Activated naive CD4-positive, alpha-beta T cell treated with anti-CD3 and anti-CD28 coated beads for 36 hours (primary cell): ENCODE data around the gene TOR1AIP2. TPM values are rescaled to one million over a fixed set of nuclear protein-coding genes. Genes with fewer than 3 reads are reported as not detected.
"Not testable (repeated sequence)": the region's sequence is repeated elsewhere in the genome, so short reads cannot be mapped to it uniquely, and the experiment has no call there.

Experiments
- CTCF ChIA-PET: fragments of 350-600 bp; sonication (Branson Sonifier 250); formaldehyde crosslinking; loops from one replicate; lab custom pipeline; 2021; ENCODE audit warnings: antibody characterized with exemption; lab: Charles Lee
- DNase-seq: peaks from one replicate; pipeline ENCODE4 v3.0.0-alpha.2; 2020
- H3K27ac Mint-ChIP-seq: one replicate; pipeline ENCODE4 v1.8.0; 2021; ENCODE audit warnings: mild to moderate bottlenecking, mixed read lengths
- H3K27me3 Mint-ChIP-seq: one replicate; pipeline ENCODE4 v1.8.0; 2021; ENCODE audit warnings: low read depth, mixed read lengths
- H3K36me3 Mint-ChIP-seq: one replicate; pipeline ENCODE4 v1.8.0; 2021; ENCODE audit warnings: low read depth, mixed read lengths
- H3K4me1 Mint-ChIP-seq: one replicate; pipeline ENCODE4 v1.8.0; 2021; ENCODE audit warnings: low read depth, mixed read lengths
- H3K4me3 Mint-ChIP-seq: one replicate; pipeline ENCODE4 v1.8.0; 2021; ENCODE audit warnings: mild to moderate bottlenecking, moderate library complexity, mixed read lengths
- H3K9me3 Mint-ChIP-seq: one replicate; pipeline ENCODE4 v1.8.0; 2021; ENCODE audit warnings: mixed read lengths
- intact Hi-C: fragments of 100-400 bp; cut with micrococcal nuclease; formaldehyde crosslinking; loops from one replicate; pipeline ENCODE4 v1.15.1; 2023
- total RNA-seq, 2 experiments: library from RNA; stranded (reverse); gene quantifications; one replicate each; pipeline ENCODE4 v1.2.3, GENCODE V29; 2021

The TOR1AIP2 gene
- total RNA-seq, 2 experiments from 2014 or later, result 28.1 to 28.9 TPM

- Mint-ChIP-seq H3K9me3 (no peaks in the 10 kb centered on the region), H3K4me3 (no peak overlapping the region), H3K27ac (no peak overlapping the region), H3K27me3 (no peaks in the 10 kb centered on the region), H3K36me3 (no peaks in the 10 kb centered on the region), H3K4me1 (peaks cover 22% of the 10 kb centered on the region)
- DNase-seq, result no peak
- CTCF ChIA-PET, result interaction anchor here (1.2 to 18.5 kb wide), 5 partner anchors 11 to 926 kb away, joined by 3 to 771 read pairs (median 25); no protein-coding TSS in a partner anchor
- intact Hi-C loops, result loop anchor here (5.0 to 10.0 kb wide), 3 partner anchors 215 to 1038 kb away; partner anchors contain the start of gene AXDND1
These were observed 64.9 kb downstream of the TOR1AIP2 start for GRCh38 chr1:179812501-179813292.

GRCh38 chr1:179810367-179810715 is 67.3 kb downstream of the TOR1AIP2 start:
- CTCF ChIA-PET, result interaction anchor here (0.7 to 18.5 kb wide), 45 partner anchors 8 to 1268 kb away, joined by 3 to 771 read pairs (median 4); no protein-coding TSS in a partner anchor
- Mint-ChIP-seq H3K4me1 (peaks cover 16% of the 10 kb centered on the region), H3K36me3 (no peaks in the 10 kb centered on the region), H3K9me3 (no peaks in the 10 kb centered on the region), H3K4me3 (no peak overlapping the region), H3K27me3 (no peaks in the 10 kb centered on the region), H3K27ac (no peak overlapping the region)
- intact Hi-C loops, result loop anchor here (1.0 to 10.0 kb wide), 5 partner anchors 100 to 1036 kb away; partner anchors contain the start of gene AXDND1
- no peak for DNase-seq

DNA sequence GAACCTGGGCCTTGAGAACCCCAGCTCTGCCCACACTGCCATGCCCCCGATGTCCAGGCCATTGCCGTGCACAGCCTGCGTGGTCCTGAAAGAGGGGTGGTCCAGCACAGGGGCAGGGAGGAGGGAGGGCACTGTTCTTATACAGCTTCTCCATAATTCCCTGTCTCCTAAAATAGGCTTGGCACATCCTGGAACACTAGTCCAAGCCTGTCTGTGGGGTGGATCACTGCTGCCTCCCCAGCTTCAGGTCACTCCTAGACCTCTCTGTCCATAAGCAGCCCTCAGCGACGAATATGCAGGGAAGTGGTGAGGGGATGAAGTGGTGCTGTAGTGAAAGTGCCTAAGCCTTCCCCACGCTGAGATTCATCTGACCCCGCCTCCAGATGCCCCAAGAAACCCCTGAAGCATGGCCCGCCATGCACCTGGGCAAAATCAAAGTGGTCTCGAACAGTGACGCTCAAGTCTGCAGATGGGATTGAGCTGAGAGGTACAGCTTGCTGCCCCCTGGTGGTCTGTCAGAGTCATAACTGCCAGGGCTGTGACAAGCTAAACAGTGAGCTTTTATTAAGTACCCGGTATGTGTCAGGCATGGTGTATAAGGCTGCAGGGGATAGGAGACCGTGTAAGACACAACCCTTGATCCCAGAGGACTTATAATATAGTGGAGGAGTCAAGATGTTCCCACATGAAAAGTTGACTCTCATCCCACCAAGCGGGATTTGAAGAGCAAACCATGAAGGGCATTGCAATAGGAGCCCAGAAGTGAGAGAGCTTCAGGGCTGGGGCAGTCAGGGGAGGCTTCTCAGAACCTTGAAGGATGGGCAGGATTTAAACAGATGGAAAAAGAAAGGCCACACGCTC is 67.9 kb downstream of the TOR1AIP2 start:
- intact Hi-C loops, result loop anchor here (1.0 to 10.0 kb wide), 6 partner anchors 99 to 1035 kb away; partner anchors contain the start of gene AXDND1

DNA sequence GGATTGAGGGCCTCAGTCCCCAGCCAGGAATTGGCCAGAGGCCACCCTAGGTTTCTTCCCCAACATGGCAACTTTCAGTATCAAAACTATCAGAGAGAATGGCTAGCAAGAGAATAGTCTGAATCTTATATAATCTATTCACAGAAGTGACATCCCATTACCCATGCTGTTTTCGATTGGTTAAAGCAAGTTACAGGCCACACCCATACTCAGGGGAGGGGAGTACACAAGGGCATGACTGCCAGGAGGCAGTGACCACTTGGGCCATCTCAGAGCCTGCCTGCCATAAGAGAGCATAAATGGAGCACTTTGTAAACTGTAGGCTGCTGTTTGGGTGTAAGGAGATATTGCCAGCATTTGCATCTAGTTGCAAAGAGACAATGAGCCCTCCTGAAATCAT is 69.1 kb downstream of the TOR1AIP2 start:
- no peak overlapping the region for H3K4me3 Mint-ChIP-seq

More for the DNA sequence above, 67.9 kb downstream of the TOR1AIP2 start:
- peaks cover 10% of the 10 kb centered on the region for H3K4me1 Mint-ChIP-seq
- CTCF ChIA-PET, result interaction anchor here (0.5 to 18.5 kb wide), 49 partner anchors 8 to 1267 kb away, joined by 3 to 771 read pairs (median 4); no protein-coding TSS in a partner anchor
- DNase-seq, result peak; percentile 81
- no peaks in the 10 kb centered on the region for H3K9me3 Mint-ChIP-seq
- no peaks in the 10 kb centered on the region for H3K36me3 Mint-ChIP-seq
- no peak overlapping the region for H3K27ac Mint-ChIP-seq
- no peak overlapping the region for H3K4me3 Mint-ChIP-seq
- no peaks in the 10 kb centered on the region for H3K27me3 Mint-ChIP-seq

DNA sequence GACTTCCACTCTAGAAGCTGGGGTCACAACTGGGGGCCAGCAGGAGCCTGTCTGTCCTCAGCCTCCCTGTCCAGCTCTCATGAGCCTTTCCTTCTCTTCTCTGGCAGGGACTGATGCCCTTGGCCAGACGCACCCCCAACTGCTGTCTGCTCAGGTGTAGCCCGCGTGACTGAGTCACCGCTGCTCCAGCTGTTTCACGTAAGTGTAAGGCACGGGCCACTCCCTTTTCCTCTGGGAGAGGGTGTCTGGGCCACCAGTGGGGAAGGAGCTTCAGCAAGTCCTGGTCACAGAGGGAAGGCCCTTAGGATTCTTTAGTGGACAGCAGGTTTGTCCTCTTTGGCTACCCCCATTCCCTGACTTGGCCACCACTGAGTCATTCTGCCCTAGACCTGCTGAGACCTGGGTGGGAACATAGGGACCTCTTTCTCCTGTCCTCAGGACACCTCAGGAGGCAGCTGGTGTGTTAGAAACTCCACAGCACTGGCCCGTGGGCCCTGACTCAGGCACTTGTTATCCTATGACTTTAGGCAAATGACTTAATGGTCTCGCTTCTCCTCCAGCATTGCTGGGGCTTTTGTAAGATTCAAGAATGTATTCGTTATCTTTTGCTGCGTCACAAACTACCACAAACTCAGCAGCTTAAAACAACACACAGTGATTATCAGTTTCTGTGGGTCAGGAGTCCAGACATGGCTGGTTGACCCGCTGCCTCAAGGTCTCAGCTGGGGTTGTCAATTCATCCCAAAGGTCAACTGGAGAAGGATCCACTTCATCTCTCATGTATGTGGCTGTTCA is 69.7 kb downstream of the TOR1AIP2 start:
- CTCF ChIA-PET, result interaction anchor here (0.9 to 18.5 kb wide), 6 partner anchors 16 to 105 kb away, joined by 3 to 771 read pairs (median 17); no protein-coding TSS in a partner anchor
- intact Hi-C loops, result no loop called here
- Mint-ChIP-seq H3K9me3 (no peaks in the 10 kb centered on the region), H3K27me3 (no peaks in the 10 kb centered on the region), H3K36me3 (no peaks in the 10 kb centered on the region), H3K4me1 (peaks cover 4% of the 10 kb centered on the region), H3K4me3 (no peak overlapping the region), H3K27ac (no peak overlapping the region)
- no peak for DNase-seq

More for the DNA sequence above, 69.1 kb downstream of the TOR1AIP2 start:
- intact Hi-C loops, result no loop called here
- H3K4me1 Mint-ChIP-seq, result peaks cover 4% of the 10 kb centered on the region
- CTCF ChIA-PET, result interaction anchor here (0.7 to 18.5 kb wide), 16 partner anchors 11 to 106 kb away, joined by 3 to 771 read pairs (median 12); no protein-coding TSS in a partner anchor
- H3K36me3 Mint-ChIP-seq, result no peaks in the 10 kb centered on the region
- no peak overlapping the region for H3K27ac Mint-ChIP-seq
- H3K9me3 Mint-ChIP-seq, result no peaks in the 10 kb centered on the region
- no peaks in the 10 kb centered on the region for H3K27me3 Mint-ChIP-seq
- DNase-seq, result no peak

DNA sequence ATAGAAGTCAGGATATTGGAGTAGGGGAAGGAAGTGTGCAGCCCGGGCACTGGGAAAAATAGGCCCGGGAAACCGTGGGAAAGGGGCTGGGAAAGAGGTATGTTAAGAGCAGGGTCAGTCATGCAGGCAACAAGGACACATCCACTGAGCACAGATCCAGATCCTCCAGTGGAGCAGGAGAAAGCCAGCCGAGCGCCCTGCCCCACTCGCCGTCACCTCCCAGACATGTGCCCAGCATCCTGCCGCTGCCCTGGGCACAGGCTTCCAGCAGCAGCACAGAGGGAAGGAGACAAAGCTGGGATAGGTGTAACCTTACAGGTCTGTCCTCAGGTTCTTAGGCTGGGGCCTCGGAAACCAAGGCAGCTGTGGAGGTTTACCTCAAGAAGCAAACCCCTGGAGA is 70.3 kb downstream of the TOR1AIP2 start:
- peaks cover 4% of the 10 kb centered on the region for H3K4me1 Mint-ChIP-seq
- no peaks in the 10 kb centered on the region for H3K9me3 Mint-ChIP-seq
- H3K27ac Mint-ChIP-seq, result no peak overlapping the region
- H3K27me3 Mint-ChIP-seq, result no peaks in the 10 kb centered on the region
- intact Hi-C loops, result no loop called here
- DNase-seq, result no peak
- H3K4me3 Mint-ChIP-seq, result no peak overlapping the region
- CTCF ChIA-PET, result interaction anchor here (0.9 to 18.5 kb wide), 2 partner anchors 75 to 105 kb away, joined by 3 to 771 read pairs; no protein-coding TSS in a partner anchor
- no peaks in the 10 kb centered on the region for H3K36me3 Mint-ChIP-seq

DNA sequence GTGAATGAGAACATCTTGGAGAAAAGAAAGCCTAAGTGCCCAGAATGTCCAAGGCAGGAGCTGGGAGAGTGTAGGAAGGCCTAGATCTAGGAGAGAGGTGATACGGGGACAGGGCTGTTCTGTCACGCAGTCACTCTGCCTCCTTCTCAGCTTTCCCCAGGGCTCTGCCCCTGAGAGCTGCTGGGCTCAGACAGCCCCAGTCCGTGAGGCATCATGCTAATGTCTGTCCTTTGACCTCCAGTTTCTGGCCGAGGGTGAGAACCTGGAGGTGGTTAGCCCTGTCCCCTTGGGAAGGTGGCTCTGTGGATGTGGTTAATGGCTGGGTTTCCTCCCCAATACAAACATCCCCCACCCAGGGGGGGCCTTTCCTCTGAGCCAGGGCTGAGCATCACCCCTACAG is 71.3 kb downstream of the TOR1AIP2 start:
- Mint-ChIP-seq H3K36me3 (no peaks in the 10 kb centered on the region), H3K9me3 (no peaks in the 10 kb centered on the region), H3K4me3 (no peak overlapping the region), H3K27ac (no peak overlapping the region), H3K4me1 (peaks cover 4% of the 10 kb centered on the region), H3K27me3 (no peaks in the 10 kb centered on the region)
- intact Hi-C loops, result no loop called here
- CTCF ChIA-PET, result interaction anchor here (2.1 to 18.5 kb wide), 2 partner anchors 8 to 104 kb away, joined by 9 to 771 read pairs; no protein-coding TSS in a partner anchor
- no peak for DNase-seq

GRCh38 chr1:179805291-179806195 is 72.1 kb downstream of the TOR1AIP2 start:
- Mint-ChIP-seq H3K27ac (no peak overlapping the region), H3K4me1 (peaks cover 4% of the 10 kb centered on the region), H3K27me3 (no peaks in the 10 kb centered on the region), H3K4me3 (no peak overlapping the region), H3K36me3 (no peaks in the 10 kb centered on the region), H3K9me3 (no peaks in the 10 kb centered on the region)
- intact Hi-C loops, result no loop called here
- CTCF ChIA-PET, result interaction anchor here (0.7 to 18.5 kb wide), 3 partner anchors 9 to 103 kb away, joined by 3 to 771 read pairs (median 9); no protein-coding TSS in a partner anchor
- no peak for DNase-seq

- H3K27ac Mint-ChIP-seq, H3K4me1 Mint-ChIP-seq, H3K27me3 Mint-ChIP-seq, DNase-seq, H3K36me3 Mint-ChIP-seq, intact Hi-C loops, H3K9me3 Mint-ChIP-seq, H3K4me3 Mint-ChIP-seq: not testable (repeated sequence)
- CTCF ChIA-PET, result interaction anchor here (18.5 kb wide), 1 partner anchor 102 kb away, joined by 771 read pairs; no protein-coding TSS in a partner anchor
These were observed 73.2 kb downstream of the TOR1AIP2 start for GRCh38 chr1:179804417-179804816.

- CTCF ChIA-PET, result interaction anchor here (18.5 kb wide), 1 partner anchor 101 kb away, joined by 771 read pairs; no protein-coding TSS in a partner anchor
These were observed 73.7 kb downstream of the TOR1AIP2 start for GRCh38 chr1:179803918-179804317.

More at GRCh38 chr1:179803918-179804317, 73.7 kb downstream of the TOR1AIP2 start:
- intact Hi-C loops, result no loop called here
- no peaks in the 10 kb centered on the region for H3K27me3 Mint-ChIP-seq
- H3K9me3 Mint-ChIP-seq, result no peaks in the 10 kb centered on the region
- no peak for DNase-seq
- no peaks in the 10 kb centered on the region for H3K4me1 Mint-ChIP-seq
- H3K27ac Mint-ChIP-seq, result no peak overlapping the region
- H3K36me3 Mint-ChIP-seq, result no peaks in the 10 kb centered on the region
- no peak overlapping the region for H3K4me3 Mint-ChIP-seq
